GM19035 (cell line): Measurements from ENCODE around the gene BST2.
"Not testable (repeated sequence)": the region's sequence is repeated elsewhere in the genome, so short reads cannot be mapped to it uniquely, and the experiment has no call there.

ENCODE experiments used
- ATAC-seq: cut with Tn5 transposase; IDR thresholded peaks from one replicate; pipeline ENCODE4 v1.9.1; 2021; ENCODE audit not compliant: unreplicated experiment

BST2 gene

DNA sequence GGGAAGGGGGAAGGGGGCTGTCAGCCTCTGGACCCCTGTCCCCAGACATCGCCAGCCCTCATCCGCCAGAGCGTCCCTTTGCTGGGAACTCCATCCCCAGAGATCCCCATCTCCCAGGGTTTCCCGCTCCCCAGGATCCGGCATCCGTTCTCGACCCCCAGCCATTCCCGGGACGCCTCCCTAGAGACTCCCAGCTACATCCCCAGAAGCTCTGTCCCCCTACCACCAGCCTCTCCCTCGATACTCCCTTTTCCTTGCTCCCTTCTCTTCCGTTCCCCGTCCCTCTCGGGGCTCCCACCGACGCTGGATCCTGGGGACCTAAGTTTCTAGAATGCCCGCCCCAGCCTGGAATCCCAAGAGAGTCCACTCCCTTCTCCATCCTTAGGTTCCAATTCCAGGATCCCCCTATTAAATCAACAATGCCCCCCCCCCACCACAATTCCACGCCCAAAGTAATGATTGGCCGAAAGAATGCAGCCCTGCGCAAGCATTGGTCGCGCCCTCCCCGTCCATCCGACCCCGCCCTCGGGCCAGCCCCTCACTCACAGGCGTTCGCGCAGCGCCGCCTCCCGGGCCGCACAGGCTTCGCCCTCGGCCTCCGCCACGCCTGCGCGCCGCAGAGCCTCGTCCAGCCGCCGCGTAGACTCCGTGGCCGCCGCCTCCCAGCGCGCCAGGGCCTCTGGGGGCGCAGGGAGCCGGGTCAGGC is 14.6 kb downstream of the BST2 start:
- ATAC-seq, result peak; percentile 97

GRCh38 chr19:17389957-17390664 is 15.3 kb downstream of the BST2 start:
- ATAC-seq, result no peak

DNA sequence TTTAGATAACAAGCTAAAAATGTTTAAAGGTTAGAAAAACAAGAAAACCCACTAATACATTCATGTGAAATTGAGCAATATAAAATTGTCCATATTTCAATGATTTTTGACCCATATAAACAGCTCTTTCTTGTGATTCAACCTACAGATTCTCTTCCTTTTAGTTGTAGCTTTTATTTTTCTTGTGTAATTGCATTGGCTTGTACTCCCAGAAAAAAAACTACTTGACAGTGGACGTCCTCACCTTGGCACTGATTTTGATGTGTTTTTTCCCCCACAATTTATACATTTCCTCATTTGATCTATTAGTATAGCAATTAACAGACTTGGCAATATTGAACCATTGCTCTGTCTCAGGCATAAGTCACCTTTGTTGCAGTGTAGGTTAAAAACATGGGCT is 16.1 kb downstream of the BST2 start:
- ATAC-seq, result no peak

DNA sequence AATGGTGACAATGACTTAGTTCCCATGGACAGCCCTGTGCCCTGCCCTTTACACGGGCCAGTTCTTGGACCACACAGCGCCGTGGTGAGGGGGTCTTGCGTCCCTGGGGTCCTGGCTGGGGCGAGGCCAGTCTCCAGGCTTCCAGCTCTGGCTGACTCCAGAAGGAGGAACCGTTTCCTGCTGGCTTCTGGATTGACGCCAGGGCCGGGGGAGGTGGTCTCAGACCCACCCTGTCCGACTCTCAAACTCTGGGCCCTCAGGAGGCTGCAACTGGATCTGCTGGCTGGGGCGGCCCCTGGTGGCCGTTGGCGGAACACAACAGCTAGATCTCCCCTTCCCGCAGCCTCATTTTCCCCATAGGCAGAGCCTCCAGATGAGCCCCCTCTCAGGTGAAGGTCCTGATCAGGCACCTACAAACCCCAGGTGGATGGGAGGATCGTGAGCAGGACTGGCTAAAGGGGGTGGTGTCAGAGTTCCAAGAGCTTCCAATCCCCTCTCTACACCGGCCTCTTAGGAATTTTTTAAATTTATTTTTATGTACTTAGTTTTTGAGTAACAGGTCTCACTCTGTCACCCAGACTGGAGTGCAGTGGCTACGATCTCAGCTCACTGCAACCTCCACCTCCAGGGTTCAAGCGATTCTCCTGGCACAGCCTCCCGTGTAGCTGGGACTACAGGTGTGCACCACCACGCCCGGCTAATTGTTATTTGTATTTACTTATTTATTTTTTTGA is 19.4 kb downstream of the BST2 start:
- ATAC-seq, result no peak

GRCh38 chr19:17380426-17381138 is 24.8 kb downstream of the BST2 start:
- no peak for ATAC-seq

- no peak for ATAC-seq
These were observed 26.2 kb downstream of the BST2 start for GRCh38 chr19:17379221-17379631.

GRCh38 chr19:17378271-17378670 is 27.2 kb downstream of the BST2 start:
- no peak for ATAC-seq

- no peak for ATAC-seq
These were observed 28.4 kb downstream of the BST2 start, which contains the start of gene PLVAP for GRCh38 chr19:17376935-17377600. Gene PLVAP (minus strand): TSS chr19:17377342. CDS start chr19:17377288, 54 bp downstream.

- peak; percentile 86 for ATAC-seq
These were observed 35.3 kb downstream of the BST2 start for GRCh38 chr19:17370026-17370587.

DNA sequence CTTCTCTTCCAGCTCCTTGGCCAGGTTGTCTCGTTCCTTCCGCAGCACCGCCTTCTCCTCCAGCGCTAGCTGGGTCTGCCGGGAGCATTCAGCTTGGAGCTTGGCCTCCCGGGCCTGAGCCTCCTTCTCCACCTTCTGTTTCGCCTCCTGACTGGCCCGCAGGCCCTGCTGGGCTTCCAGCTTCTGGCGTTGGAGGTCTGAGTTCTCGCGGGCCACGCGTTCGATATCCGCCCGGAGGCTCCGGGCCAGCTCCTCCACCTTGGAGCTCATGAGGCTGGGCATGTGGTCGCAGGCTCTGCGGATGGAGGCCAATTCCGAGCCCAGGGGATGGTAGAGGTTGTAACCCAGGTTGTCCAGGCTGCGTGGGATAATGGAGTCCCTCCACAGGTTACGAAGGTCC is 40.1 kb downstream of the BST2 start:
- ATAC-seq, result no peak

GRCh38 chr19:17363852-17364605 is 41.4 kb downstream of the BST2 start:
- ATAC-seq, result not testable (repeated sequence)

- no peak for ATAC-seq
These were observed 45.3 kb downstream of the BST2 start for GRCh38 chr19:17359905-17360800.

- ATAC-seq, result no peak
These were observed 47.0 kb downstream of the BST2 start for GRCh38 chr19:17358395-17358794.

GRCh38 chr19:17357724-17358123 is 47.7 kb downstream of the BST2 start:
- no peak for ATAC-seq

GRCh38 chr19:17357078-17357666 is 48.3 kb downstream of the BST2 start:
- no peak for ATAC-seq

DNA sequence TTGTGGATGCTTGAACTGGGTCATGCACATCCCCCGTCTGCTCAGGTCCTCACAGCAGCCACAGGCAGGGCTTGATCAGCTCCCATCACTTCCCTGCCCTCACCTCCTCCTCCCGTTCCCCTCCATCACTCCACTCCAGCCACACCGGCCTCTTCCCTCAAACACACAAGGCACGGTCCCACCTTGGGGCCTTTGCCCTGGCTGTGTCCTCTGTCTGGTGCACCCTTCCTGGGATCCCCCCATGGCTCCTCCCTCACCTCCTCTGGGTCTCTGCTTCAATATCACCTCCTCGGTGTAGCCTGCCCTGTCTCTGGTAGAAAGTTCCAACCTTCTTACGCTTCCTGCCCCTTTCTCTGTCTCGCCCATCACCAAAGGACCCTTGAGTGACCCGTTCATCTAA is 52.0 kb downstream of the BST2 start:
- no peak for ATAC-seq
